ENCODE measurements around the gene SNX25. TPM values are rescaled to one million over a fixed set of nuclear protein-coding genes. Genes with fewer than 3 reads are reported as not detected.

SNX25 gene
- total RNA-seq, 1 experiment from 2014 or later = 16.7 TPM

GRCh38 chr4:185278716-185279115 is 69.3 kb downstream of the SNX25 start:
- H3K27me3 ChIP-seq (ENCODE audit: control insufficient read depth, insufficient read depth, low read length) = no peaks in the 10 kb centered on the region
- H3K27ac ChIP-seq (ENCODE audit: low read length) = no peak overlapping the region
- no peak for DNase-seq (ENCODE audit: low read depth, low spot score)
- no peak for TF ChIP-seq TCF7L2 (IDR thresholded peaks at IDR 0.05; ENCODE audit: low read depth, low read length)
- TF ChIP-seq POLR2AphosphoS5 (IDR thresholded peaks at IDR 0.05; ENCODE audit: low read depth, low read length) = no peak
- TF ChIP-seq, protein P1, sequence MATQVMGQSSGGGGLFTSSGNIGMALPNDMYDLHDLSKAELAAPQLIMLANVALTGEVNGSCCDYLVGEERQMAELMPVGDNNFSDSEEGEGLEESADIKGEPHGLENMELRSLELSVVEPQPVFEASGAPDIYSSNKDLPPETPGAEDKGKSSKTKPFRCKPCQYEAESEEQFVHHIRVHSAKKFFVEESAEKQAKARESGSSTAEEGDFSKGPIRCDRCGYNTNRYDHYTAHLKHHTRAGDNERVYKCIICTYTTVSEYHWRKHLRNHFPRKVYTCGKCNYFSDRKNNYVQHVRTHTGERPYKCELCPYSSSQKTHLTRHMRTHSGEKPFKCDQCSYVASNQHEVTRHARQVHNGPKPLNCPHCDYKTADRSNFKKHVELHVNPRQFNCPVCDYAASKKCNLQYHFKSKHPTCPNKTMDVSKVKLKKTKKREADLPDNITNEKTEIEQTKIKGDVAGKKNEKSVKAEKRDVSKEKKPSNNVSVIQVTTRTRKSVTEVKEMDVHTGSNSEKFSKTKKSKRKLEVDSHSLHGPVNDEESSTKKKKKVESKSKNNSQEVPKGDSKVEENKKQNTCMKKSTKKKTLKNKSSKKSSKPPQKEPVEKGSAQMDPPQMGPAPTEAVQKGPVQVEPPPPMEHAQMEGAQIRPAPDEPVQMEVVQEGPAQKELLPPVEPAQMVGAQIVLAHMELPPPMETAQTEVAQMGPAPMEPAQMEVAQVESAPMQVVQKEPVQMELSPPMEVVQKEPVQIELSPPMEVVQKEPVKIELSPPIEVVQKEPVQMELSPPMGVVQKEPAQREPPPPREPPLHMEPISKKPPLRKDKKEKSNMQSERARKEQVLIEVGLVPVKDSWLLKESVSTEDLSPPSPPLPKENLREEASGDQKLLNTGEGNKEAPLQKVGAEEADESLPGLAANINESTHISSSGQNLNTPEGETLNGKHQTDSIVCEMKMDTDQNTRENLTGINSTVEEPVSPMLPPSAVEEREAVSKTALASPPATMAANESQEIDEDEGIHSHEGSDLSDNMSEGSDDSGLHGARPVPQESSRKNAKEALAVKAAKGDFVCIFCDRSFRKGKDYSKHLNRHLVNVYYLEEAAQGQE (IDR thresholded peaks at IDR 0.05; ENCODE audit: insufficient read depth in 1 of 2, low read depth in 2 of 2, low read length in 1 of 2) = no peak
- TF ChIP-seq, protein P2, sequence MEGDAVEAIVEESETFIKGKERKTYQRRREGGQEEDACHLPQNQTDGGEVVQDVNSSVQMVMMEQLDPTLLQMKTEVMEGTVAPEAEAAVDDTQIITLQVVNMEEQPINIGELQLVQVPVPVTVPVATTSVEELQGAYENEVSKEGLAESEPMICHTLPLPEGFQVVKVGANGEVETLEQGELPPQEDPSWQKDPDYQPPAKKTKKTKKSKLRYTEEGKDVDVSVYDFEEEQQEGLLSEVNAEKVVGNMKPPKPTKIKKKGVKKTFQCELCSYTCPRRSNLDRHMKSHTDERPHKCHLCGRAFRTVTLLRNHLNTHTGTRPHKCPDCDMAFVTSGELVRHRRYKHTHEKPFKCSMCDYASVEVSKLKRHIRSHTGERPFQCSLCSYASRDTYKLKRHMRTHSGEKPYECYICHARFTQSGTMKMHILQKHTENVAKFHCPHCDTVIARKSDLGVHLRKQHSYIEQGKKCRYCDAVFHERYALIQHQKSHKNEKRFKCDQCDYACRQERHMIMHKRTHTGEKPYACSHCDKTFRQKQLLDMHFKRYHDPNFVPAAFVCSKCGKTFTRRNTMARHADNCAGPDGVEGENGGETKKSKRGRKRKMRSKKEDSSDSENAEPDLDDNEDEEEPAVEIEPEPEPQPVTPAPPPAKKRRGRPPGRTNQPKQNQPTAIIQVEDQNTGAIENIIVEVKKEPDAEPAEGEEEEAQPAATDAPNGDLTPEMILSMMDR (IDR thresholded peaks at IDR 0.05) = no peak
- TF ChIP-seq SIN3A (IDR thresholded peaks at IDR 0.05; ENCODE audit: borderline replicate concordance, insufficient read depth, low read depth, low read length) = no peak
- in situ Hi-C loops (cut with HindIII; ENCODE audit: low pct_unique_long_range_greater_than_20kb, low sequenced_read_pairs) (no loop called here), intact Hi-C loops (cut with micrococcal nuclease; ENCODE audit: unreplicated experiment) (no loop called here)
- H3K36me3 ChIP-seq (ENCODE audit: control insufficient read depth, insufficient read depth, low read length) = no peaks in the 10 kb centered on the region
- no peaks in the 10 kb centered on the region for H3K4me1 ChIP-seq (ENCODE audit: control insufficient read depth, insufficient read depth, low read length)
- H3K4me3 ChIP-seq (ENCODE audit: low read depth in 2 of 2, low read length in 2 of 2) = no peak overlapping the region
- no peaks in the 10 kb centered on the region for H3K9me3 ChIP-seq (ENCODE audit: control insufficient read depth, insufficient read depth, low read depth, low read length)
- ATAC-seq = no peak
- ChIA-PET POLR2A (interaction anchor here (0.6 kb wide), 1 partner anchor 317 kb away, joined by 4 read pairs; no protein-coding TSS in a partner anchor), CTCF (no interaction called here)
- no TSS peak for BruUV-seq (replicated peaks)

DNA sequence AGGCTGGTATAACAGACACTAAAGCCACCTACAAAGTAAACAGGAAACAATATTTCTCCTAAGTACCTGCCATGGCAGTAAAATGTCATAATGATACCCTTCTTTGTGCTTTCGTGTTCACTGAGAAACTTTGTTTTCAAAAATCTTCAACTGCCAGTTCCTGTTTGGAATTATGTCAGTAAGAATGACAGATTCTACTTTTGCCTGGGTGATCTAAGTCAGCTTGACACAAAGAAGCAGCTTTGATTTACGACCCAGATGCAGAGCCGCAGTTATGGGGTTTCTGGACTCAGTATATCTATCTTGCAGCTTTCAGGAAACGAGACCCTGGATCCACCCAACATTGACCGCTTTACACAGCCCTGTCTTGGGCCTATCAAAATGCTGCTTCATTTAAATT is 71.2 kb downstream of the SNX25 start:
- Histone ChIP-seq H3K27me3 (ENCODE audit: control insufficient read depth, insufficient read depth, low read length) (no peaks in the 10 kb centered on the region), H3K4me1 (ENCODE audit: control insufficient read depth, insufficient read depth, low read length) (no peaks in the 10 kb centered on the region), H3K27ac (ENCODE audit: low read length) (no peak overlapping the region), H3K4me3 (ENCODE audit: low read depth in 2 of 2, low read length in 2 of 2) (no peak overlapping the region), H3K36me3 (ENCODE audit: control insufficient read depth, insufficient read depth, low read length) (no peaks in the 10 kb centered on the region), H3K9me3 (ENCODE audit: control insufficient read depth, insufficient read depth, low read depth, low read length) (no peaks in the 10 kb centered on the region)
- DNase-seq (ENCODE audit: low read depth, low spot score) (no peak), ATAC-seq (no peak)
- intact Hi-C loops (cut with micrococcal nuclease; ENCODE audit: unreplicated experiment) = no loop called here
- in situ Hi-C loops (cut with HindIII; ENCODE audit: low pct_unique_long_range_greater_than_20kb, low sequenced_read_pairs) = no loop called here
- BruUV-seq (replicated peaks) = no TSS peak
- ChIA-PET CTCF (no interaction called here), POLR2A (no interaction called here)
- TF ChIP-seq, protein P2 (IDR thresholded peaks at IDR 0.05) = no peak
- TF ChIP-seq POLR2AphosphoS5 (IDR thresholded peaks at IDR 0.05; ENCODE audit: low read depth, low read length) (no peak), SIN3A (IDR thresholded peaks at IDR 0.05; ENCODE audit: borderline replicate concordance, insufficient read depth, low read depth, low read length) (no peak), TCF7L2 (IDR thresholded peaks at IDR 0.05; ENCODE audit: low read depth, low read length) (no peak)
- TF ChIP-seq, protein P1 (IDR thresholded peaks at IDR 0.05; ENCODE audit: insufficient read depth in 1 of 2, low read depth in 2 of 2, low read length in 1 of 2) = no peak
